Ishikawa (cell line): ENCODE data around the gene PMEPA1.

Source experiments
- CEBPB ChIP-seq: IDR thresholded peaks from 2 replicates; pipeline ENCODE4 v1.6.1; 2012
- CREB1 ChIP-seq: IDR thresholded peaks from 2 replicates; pipeline ENCODE4 v1.6.1; 2012; ENCODE audit warnings: low read depth
- EGR1 ChIP-seq: IDR thresholded peaks from 2 replicates; pipeline ENCODE4 v1.6.1; 2012
- EP300 ChIP-seq: IDR thresholded peaks from 2 replicates; pipeline ENCODE4 v1.6.1; 2012; ENCODE audit warnings: borderline replicate concordance
- FOXM1 ChIP-seq: IDR thresholded peaks from 2 replicates; pipeline ENCODE4 v1.6.1; 2012; ENCODE audit warnings: low read depth, borderline replicate concordance
- NFIC ChIP-seq: IDR thresholded peaks from 2 replicates; pipeline ENCODE4 v1.6.1; 2012
- RAD21 ChIP-seq: IDR thresholded peaks from 2 replicates; pipeline ENCODE4 v1.6.1; 2012; ENCODE audit warnings: low read depth
- TAF1 ChIP-seq: IDR thresholded peaks from 2 replicates; pipeline ENCODE4 v1.6.1; 2012; ENCODE audit warnings: low read depth, mild to moderate bottlenecking
- TCF12 ChIP-seq: IDR thresholded peaks from 2 replicates; pipeline ENCODE4 v1.6.1; 2012; ENCODE audit warnings: low read depth
- TEAD4 ChIP-seq: IDR thresholded peaks from 2 replicates; pipeline ENCODE4 v1.6.1; 2012
- YY1 ChIP-seq: IDR thresholded peaks from 2 replicates; pipeline ENCODE4 v1.6.1; 2012; ENCODE audit warnings: low read depth
- ZBTB7A ChIP-seq: IDR thresholded peaks from 2 replicates; pipeline ENCODE4 v1.6.1; 2012; ENCODE audit warnings: low read depth
- TF ChIP-seq, protein P1 (sequence below): IDR thresholded peaks from 2 replicates; pipeline ENCODE4 v1.6.1; 2012
- TF ChIP-seq, protein P2 (sequence below): IDR thresholded peaks from 2 replicates; pipeline ENCODE4 v1.6.1; 2012
- TF ChIP-seq, protein P3 (sequence below): IDR thresholded peaks from 2 replicates; pipeline ENCODE4 v1.6.1; 2012; ENCODE audit warnings: low read depth, mild to moderate bottlenecking

Gene PMEPA1

DNA sequence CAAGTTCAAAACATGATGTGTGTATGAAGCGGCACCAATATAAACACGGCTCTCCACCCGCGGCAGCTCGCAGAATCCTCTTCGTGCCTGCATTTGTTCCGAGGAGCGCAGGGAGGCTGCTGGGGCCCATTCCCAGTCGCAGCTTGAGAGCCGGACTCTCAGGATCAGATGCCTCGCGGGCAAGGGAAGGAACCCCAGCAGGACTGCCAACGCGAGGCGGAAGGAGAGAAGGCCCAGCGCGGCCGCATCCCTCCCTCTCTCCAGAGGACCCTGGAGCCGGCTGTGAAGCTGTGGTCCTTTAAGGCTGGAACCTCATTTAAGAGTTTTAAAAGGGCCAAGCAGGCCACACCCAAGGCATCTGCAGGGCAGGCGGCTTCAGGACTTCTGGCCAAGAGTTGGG, 45.3 kb downstream of the PMEPA1 start:
- no peak for TF ChIP-seq TEAD4
- TF ChIP-seq TCF12 = no peak
- no peak for TF ChIP-seq CEBPB
- no peak for TF ChIP-seq CREB1
- no peak for TF ChIP-seq RAD21
- no peak for TF ChIP-seq EGR1
- no peak for TF ChIP-seq ZBTB7A
- TF ChIP-seq, protein P1, sequence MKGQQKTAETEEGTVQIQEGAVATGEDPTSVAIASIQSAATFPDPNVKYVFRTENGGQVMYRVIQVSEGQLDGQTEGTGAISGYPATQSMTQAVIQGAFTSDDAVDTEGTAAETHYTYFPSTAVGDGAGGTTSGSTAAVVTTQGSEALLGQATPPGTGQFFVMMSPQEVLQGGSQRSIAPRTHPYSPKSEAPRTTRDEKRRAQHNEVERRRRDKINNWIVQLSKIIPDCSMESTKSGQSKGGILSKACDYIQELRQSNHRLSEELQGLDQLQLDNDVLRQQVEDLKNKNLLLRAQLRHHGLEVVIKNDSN = no peak
- TF ChIP-seq, protein P2, sequence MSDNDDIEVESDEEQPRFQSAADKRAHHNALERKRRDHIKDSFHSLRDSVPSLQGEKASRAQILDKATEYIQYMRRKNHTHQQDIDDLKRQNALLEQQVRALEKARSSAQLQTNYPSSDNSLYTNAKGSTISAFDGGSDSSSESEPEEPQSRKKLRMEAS = no peak
- TF ChIP-seq TAF1 = no peak
- no peak for TF ChIP-seq NFIC
- no peak for TF ChIP-seq EP300
- TF ChIP-seq FOXM1 = no peak
- TF ChIP-seq, protein P3, sequence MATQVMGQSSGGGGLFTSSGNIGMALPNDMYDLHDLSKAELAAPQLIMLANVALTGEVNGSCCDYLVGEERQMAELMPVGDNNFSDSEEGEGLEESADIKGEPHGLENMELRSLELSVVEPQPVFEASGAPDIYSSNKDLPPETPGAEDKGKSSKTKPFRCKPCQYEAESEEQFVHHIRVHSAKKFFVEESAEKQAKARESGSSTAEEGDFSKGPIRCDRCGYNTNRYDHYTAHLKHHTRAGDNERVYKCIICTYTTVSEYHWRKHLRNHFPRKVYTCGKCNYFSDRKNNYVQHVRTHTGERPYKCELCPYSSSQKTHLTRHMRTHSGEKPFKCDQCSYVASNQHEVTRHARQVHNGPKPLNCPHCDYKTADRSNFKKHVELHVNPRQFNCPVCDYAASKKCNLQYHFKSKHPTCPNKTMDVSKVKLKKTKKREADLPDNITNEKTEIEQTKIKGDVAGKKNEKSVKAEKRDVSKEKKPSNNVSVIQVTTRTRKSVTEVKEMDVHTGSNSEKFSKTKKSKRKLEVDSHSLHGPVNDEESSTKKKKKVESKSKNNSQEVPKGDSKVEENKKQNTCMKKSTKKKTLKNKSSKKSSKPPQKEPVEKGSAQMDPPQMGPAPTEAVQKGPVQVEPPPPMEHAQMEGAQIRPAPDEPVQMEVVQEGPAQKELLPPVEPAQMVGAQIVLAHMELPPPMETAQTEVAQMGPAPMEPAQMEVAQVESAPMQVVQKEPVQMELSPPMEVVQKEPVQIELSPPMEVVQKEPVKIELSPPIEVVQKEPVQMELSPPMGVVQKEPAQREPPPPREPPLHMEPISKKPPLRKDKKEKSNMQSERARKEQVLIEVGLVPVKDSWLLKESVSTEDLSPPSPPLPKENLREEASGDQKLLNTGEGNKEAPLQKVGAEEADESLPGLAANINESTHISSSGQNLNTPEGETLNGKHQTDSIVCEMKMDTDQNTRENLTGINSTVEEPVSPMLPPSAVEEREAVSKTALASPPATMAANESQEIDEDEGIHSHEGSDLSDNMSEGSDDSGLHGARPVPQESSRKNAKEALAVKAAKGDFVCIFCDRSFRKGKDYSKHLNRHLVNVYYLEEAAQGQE = no peak
- no peak for TF ChIP-seq YY1

DNA sequence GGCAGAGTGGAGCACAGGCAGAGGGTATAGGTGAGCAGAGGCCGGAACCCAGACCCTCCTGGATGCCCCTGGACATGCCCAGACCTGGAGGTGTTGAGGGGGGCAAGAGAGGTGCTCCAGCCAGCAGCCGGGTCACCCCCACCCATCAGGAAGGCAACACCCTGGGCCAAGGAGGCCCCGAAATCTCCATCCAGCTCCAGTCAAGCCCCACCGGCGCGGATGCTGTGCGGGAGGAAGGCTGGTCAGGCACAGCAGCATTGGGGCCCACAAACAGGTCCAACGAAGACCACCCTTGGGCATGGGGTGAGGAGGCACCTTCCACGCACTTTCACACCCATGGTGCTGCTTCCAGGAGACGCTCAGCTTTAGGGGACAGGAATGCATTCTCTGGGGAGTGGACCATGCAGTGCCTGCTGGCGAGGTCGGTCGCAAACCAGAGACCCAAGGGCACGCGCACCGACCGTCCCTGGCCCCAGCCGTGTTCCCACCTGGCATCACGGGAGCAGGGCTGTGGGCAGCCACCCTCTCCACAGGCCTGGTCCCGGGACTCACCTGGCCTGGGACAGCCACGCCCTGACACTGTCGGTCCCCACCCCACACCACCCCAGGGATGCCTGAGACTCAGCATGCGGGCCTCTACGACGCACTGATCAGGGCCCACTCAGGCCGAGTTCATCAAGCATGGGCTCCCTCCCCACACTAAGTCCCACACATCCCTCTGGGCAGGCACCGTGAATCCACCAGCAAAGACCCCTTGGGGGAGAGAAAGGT, 45.9 kb downstream of the PMEPA1 start:
- TF ChIP-seq CREB1 = no peak
- TF ChIP-seq, protein P3 = no peak
- no peak for TF ChIP-seq YY1
- no peak for TF ChIP-seq TEAD4
- TF ChIP-seq, protein P1 = no peak
- no peak for TF ChIP-seq EGR1
- TF ChIP-seq, protein P2 = no peak

DNA sequence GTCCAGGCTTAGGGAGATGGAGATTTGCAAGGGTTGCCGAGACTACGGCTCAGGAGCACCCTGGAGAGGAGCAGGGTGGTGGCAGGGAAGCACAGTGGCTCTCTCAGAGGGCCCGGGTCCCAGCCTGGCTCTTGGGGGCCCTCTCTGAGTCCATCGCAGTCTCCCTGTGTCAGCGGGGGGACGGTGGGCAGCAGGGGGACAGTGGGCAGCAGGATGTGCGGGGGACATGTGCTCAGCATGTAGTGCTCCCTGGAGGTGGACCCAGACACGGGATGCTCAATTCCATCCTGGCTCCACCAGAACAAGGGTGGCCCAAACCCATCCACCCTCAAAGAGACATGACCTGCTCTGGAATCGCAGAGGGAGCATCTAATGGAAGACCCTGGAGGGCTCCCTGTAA, 46.6 kb downstream of the PMEPA1 start:
- TF ChIP-seq EGR1 = no peak
- no peak for TF ChIP-seq TAF1
- TF ChIP-seq, protein P3 = no peak
- no peak for TF ChIP-seq RAD21
- no peak for TF ChIP-seq FOXM1

DNA sequence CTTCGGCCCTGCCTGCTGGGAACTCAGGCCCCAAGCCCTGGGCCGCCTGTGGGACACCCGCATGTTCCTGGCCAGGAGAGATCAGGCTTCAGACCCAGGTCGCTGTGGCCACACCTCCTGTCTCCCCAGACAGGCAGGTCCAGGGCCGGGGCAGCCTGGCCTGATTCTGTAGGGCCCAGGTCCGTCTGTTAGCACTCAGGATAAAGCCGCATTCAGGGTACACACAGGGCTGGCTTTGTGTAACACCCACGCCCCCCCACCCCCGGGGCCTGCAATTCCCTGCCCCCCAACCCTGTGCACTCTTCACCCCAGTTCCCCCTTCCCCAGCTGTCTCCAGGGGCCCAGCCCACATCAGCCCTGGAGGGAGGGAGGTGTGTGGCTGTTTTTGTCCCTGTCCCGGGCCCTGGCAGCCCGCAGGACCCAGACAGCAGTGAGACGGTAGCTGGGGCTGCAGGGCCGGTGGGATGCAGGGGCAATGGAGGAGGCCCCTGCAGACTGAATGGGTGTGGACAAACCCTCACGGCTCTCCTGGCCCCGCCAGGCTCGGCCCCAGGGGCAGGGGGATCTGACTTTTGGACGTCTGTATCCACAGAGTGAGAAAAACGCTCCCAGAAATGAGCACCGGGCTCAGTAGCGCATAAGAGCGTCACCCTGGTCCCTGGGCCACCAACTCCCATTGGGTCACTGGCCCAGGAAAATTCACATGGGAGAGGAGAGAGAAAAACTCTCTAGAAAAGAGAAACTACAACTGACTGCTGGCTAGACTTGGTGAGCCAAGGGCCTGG, 47.2 kb downstream of the PMEPA1 start:
- no peak for TF ChIP-seq RAD21
- no peak for TF ChIP-seq TEAD4
- no peak for TF ChIP-seq EP300
- no peak for TF ChIP-seq CREB1
- TF ChIP-seq EGR1 = no peak
- TF ChIP-seq TCF12 = no peak
- no peak for TF ChIP-seq NFIC
- TF ChIP-seq, protein P2 = no peak
- no peak for TF ChIP-seq ZBTB7A
- TF ChIP-seq YY1 = no peak
- no peak for TF ChIP-seq FOXM1
- TF ChIP-seq, protein P1 = no peak
- TF ChIP-seq, protein P3 = no peak
- TF ChIP-seq CEBPB = no peak
- no peak for TF ChIP-seq TAF1
